Heart right ventricle (tissue), 16 donors: ENCODE results near the gene TIMM21. TPM values are rescaled to one million over a fixed set of nuclear protein-coding genes. Genes with fewer than 3 reads are reported as not detected.

Source experiments
- ATAC-seq, 8 donors: fragments of 200-7000 bp; cut with Tn5 transposase; one replicate each; pipeline ENCODE4 v1.9.1; 2020; ENCODE audit warnings: mild to moderate bottlenecking in 8 of 8, moderate library complexity in 8 of 8, moderate number of reproducible peaks in 1 of 8
- DNase-seq, 2 donors: peaks; one replicate each; pipeline ENCODE4 v3.0.0-alpha.2; 2020
- H3K27ac ChIP-seq, 10 donors: fragments of 200-600 bp; sonication (generic) in 2 of 10; one replicate each; pipeline versions ENCODE4 v1.5.0 to v1.8.0; 2020 to 2022; ENCODE audit warnings: mild to moderate bottlenecking in 3 of 10
- H3K27me3 ChIP-seq, 7 donors: fragments of 200-600 bp; one replicate each; pipeline ENCODE4 v1.8.0; 2021 to 2022; ENCODE audit warnings: mild to moderate bottlenecking in 2 of 7
- H3K36me3 ChIP-seq, 9 donors: fragments of 200-600 bp; sonication (generic) in 1 of 9; one replicate each; pipeline versions ENCODE4 v1.5.0 to v1.8.0; 2020 to 2022; ENCODE audit warnings: mild to moderate bottlenecking in 2 of 9
- H3K4me1 ChIP-seq, 9 donors: fragments of 200-600 bp; sonication (generic) in 1 of 9; one replicate each; pipeline versions ENCODE4 v1.5.0 to v1.8.0; 2020 to 2022; ENCODE audit warnings: mild to moderate bottlenecking in 4 of 9
- H3K4me3 ChIP-seq, 10 donors: fragments of 200-600 bp; sonication (generic) in 2 of 10; one replicate each; pipeline versions ENCODE4 v1.5.0 to v1.8.0; 2020 to 2022; ENCODE audit warnings: mild to moderate bottlenecking in 7 of 10, moderate library complexity in 2 of 10
- H3K9me3 ChIP-seq, 11 donors: fragments of 200-600 bp in 10 of 11; sonication (generic) in 2 of 11; one replicate each; pipeline versions ENCODE4 v1.5.0 to v1.8.0; 2013 to 2022; ENCODE audit warnings: mild to moderate bottlenecking in 2 of 11, control low read depth in 1 of 11, moderate library complexity in 1 of 11
- CTCF ChIP-seq, 9 donors: fragments of 200-600 bp; sonication (generic) in 2 of 9; IDR thresholded peaks; one replicate each; pipeline versions ENCODE4 v1.5.0 to v1.8.0; 2021 to 2022; ENCODE audit warnings: antibody characterized with exemption in 9 of 9, mild to moderate bottlenecking in 5 of 9, moderate library complexity in 1 of 9
- WGBS, 2 donors: extraction: QIAGEN DNeasy Blood & Tissue Kit; methylation state at CpG; one replicate each; pipeline ENCODE4 v1.1.7; 2013; ENCODE audit warnings: inconsistent platforms in 1 of 2; 5-methylcytosine and 5-hydroxymethylcytosine counted together
- intact Hi-C, 10 donors: fragments of 100-400 bp; cut with DNase I; formaldehyde crosslinking; loops; one replicate each; pipeline versions ENCODE4 v1.11.1 to v1.14.2; 2022
- polyA plus RNA-seq, 2 donors: library from polyadenylated mRNA; stranded (reverse); fragments of 200-250 nt; gene quantifications; one replicate each; pipeline ENCODE4 v1.2.3, GENCODE V29; 2013
- total RNA-seq, 10 donors: library from RNA; stranded (reverse); fragmentation: NEBNext Ultra II Directional in 3 of 10; extraction: Animal tissue kit (Norgen Biotek cat#: 25700) in 3 of 10; gene quantifications; one replicate each; pipeline versions ENCODE4 v1.2.1 to v1.2.4, GENCODE V29; 2021 to 2023
- donor health status: Arrhythmogenic right ventricular cardiomyopathy.
- donor health status: ischemic (EF 13 %, LVEDD 7.1; RV severe dilation, severe dysfunction).
- donor health status: healthy with polysubstance abuse.
- donor health status: DM: no; HTN: yes; CAD: no.
- donor health status: DM: no; HTN: no; CAD: no.
- donor health status: ischemic (EF 25% LVEDD 6.9; RV normal size, moderate dysfunction).
- donor health status: ischemic (EF 25% LVEDD 5.7; RV mildly dilated, moderate dysfunction).
- donor health status: healthy.
- donor health status: DM: yes; HTN: yes; CAD: no.
- donor health status: Ischemic cardiomyopathy.
- donor health status: ischemic (EF 35%, LVEDD 5.7; RV mildly dilated, moderate dysfunction).
- donor health status: nonischemic (EF 11% LVEDD 7.7; RV severe dilation, severe dysfunction).
- donor health status: DM: yes; HTN: yes; CAD: no.
- donor health status: PGD.
- donor health status: ischemic (EF 29% LVEDD 5.4; RV normal size, mild dysfunction).
- donor health status: nonischemic (EF 23%, LVEDD 6.1; RV moderate dilation, normal function).

Gene TIMM21
- total and polyA plus RNA-seq, 12 donors, result 64.4 to 141 (median 120) TPM

DNA sequence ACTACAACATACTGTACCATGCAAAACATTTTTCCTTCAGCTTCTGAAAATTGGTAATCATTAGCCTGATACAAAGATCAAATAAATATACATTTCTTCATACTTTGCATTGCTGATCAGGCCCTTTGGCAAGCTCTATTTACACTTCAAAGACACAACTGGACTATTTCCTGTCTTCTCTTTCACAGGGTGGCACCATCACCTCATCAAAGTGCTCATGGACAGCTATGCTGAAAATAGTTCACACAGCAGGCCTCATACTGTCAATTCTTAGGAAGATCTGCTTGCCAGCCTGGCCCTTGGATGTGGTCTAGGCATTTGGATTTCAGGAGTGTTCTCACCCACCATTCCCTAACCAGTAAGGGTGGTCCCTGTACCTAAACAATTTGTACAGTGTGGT is 34.6 kb upstream of the TIMM21 start:
- intact Hi-C loops, result loop anchor here in 5 of 10 donors (5.0 to 10.0 kb wide), 3 partner anchors 61 to 1411 kb away; no protein-coding TSS in a partner anchor
- TF ChIP-seq CTCF (IDR thresholded peaks at IDR 0.05), result no peak

DNA sequence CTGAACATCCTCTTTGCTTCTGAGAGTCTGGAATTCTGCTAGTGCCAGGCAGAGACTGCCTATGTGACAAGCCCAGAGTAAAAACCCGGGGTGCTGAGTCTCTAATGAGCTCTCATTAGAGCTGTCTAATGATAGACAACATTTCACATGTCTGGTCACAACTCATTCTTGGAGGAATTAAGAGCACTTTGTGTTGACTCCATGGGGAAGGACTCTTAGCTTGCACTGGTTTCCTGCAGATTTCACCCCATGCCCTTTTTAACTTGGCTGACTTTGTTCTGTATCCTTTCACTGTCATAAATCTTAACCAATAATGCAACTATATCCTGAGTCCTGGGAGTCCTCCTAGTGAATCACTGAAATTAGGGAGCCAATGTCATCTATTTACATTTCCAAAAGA is 34.2 kb upstream of the TIMM21 start:
- WGBS, 2 donors, result 64 to 65% methylated on average over 1 of the region's 1 CpG
- no peak overlapping the region for H3K27ac ChIP-seq
- H3K9me3 ChIP-seq, result peaks cover 0 to 22% (median 10%) of the 10 kb centered on the region in 11 donors
- H3K4me3 ChIP-seq, result no peak overlapping the region
- intact Hi-C loops, result loop anchor here in 5 of 10 donors (5.0 to 10.0 kb wide), 3 partner anchors 61 to 1412 kb away; no protein-coding TSS in a partner anchor
- TF ChIP-seq CTCF (IDR thresholded peaks at IDR 0.05), result no peak
- H3K27me3 ChIP-seq, result no peaks in the 10 kb centered on the region
- DNase-seq (no peak), ATAC-seq (no peak)
- peaks cover 0 to 7% (median 0%) of the 10 kb centered on the region in 9 donors for H3K4me1 ChIP-seq
- no peaks in the 10 kb centered on the region for H3K36me3 ChIP-seq

More for the DNA sequence above, 34.6 kb upstream of the TIMM21 start:
- Histone ChIP-seq H3K36me3 (no peaks in the 10 kb centered on the region), H3K27ac (no peak overlapping the region), H3K4me3 (no peak overlapping the region), H3K4me1 (peaks cover 0 to 7% (median 0%) of the 10 kb centered on the region in 9 donors), H3K27me3 (no peaks in the 10 kb centered on the region), H3K9me3 (peaks cover 0 to 26% (median 10%) of the 10 kb centered on the region in 11 donors)
- DNase-seq (no peak), ATAC-seq (no peak)

GRCh38 chr18:74115046-74115445 is 33.3 kb upstream of the TIMM21 start:
- ATAC-seq (no peak), DNase-seq (no peak)
- H3K9me3 ChIP-seq, result peaks cover 0 to 17% (median 8%) of the 10 kb centered on the region in 11 donors
- H3K4me3 ChIP-seq, result no peak overlapping the region
- WGBS, 2 donors, result 68 to 70% methylated on average over 4 of the region's 4 CpGs
- intact Hi-C loops, result loop anchor here in 7 of 10 donors (5.0 to 10.0 kb wide), 5 partner anchors 60 to 1413 kb away; no protein-coding TSS in a partner anchor
- peak overlapping the region in 1 of 10 donors; percentile 27 for H3K27ac ChIP-seq
- H3K36me3 ChIP-seq, result no peaks in the 10 kb centered on the region
- peaks cover 0 to 7% (median 0%) of the 10 kb centered on the region in 9 donors for H3K4me1 ChIP-seq
- peaks cover 0 to 6% (median 0%) of the 10 kb centered on the region in 7 donors for H3K27me3 ChIP-seq
- no peak for TF ChIP-seq CTCF (IDR thresholded peaks at IDR 0.05)

GRCh38 chr18:74116633-74117554 is 31.4 kb upstream of the TIMM21 start:
- Histone ChIP-seq H3K9me3 (peaks cover 0 to 11% (median 8%) of the 10 kb centered on the region in 11 donors), H3K36me3 (no peaks in the 10 kb centered on the region), H3K27me3 (peaks cover 0 to 6% (median 0%) of the 10 kb centered on the region in 7 donors), H3K4me3 (no peak overlapping the region), H3K4me1 (peaks cover 0 to 7% (median 0%) of the 10 kb centered on the region in 9 donors), H3K27ac (no peak overlapping the region)
- TF ChIP-seq CTCF (IDR thresholded peaks at IDR 0.05), result peak in 8 of 9 donors; percentile 34 to 67 (median 60)
- ATAC-seq (peak in 1 of 8 donors; percentile 45), DNase-seq (no peak)
- WGBS, 2 donors, result 18 to 20% methylated on average over 9 of the region's 9 CpGs
- intact Hi-C loops, result loop anchor here in 7 of 10 donors (5.0 to 10.0 kb wide), 5 partner anchors 58 to 1415 kb away; no protein-coding TSS in a partner anchor
